NCI-H2196 treated with DMSO at 0.1 percent for 48 hours (cell line): Measurements from ENCODE around the gene SSRP1.

Source experiments
- DNase-seq: peaks from one replicate; lab custom pipeline; 2025; ENCODE audit not compliant: unreplicated experiment; lab: John Stamatoyannopoulos, UW

Gene SSRP1

GRCh38 chr11:57359896-57360690, 24.4 kb upstream of the SSRP1 start:
- DNase-seq: no peak

GRCh38 chr11:57359396-57359795, 23.7 kb upstream of the SSRP1 start:
- no peak for DNase-seq

DNA sequence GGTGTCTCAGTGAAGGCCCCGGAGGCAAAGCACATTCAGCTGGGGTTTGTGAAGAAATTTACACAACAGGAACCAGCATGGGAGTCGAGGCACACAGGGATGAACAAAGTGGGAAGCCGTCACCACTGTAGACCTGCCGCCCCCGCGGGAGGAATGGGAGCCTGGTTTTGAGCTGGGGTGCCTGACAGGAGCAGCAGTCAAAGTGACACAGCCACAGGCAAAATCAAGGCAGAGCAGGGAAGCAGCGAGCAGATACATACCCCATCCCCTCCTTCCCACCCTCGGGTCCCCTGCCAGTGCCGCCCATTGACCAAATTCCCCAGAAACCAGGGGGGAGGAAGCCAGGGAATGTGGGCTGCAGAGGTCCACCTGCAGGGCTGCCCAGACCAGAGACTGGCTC, 23.3 kb upstream of the SSRP1 start:
- DNase-seq: no peak

GRCh38 chr11:57358543-57358961, 22.9 kb upstream of the SSRP1 start:
- no peak for DNase-seq

DNA sequence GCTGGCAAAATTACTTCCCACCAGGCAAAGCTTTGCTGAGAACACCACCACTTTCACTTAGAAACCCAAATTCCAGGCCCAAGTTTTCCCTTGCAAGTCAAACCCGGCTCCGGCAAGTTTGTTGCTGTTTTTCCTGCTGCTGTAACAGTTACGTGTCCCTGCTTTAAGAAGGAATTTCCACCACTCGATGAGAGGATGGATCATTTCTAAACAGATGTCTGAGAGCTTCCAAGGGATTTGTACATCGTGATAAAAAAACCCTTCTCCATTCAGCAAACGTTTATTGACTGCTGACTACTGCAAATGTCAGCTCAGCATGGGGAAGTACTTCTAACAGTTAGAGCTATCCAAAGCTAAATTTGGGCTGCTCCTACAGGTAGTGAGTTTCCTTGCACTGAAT, 22.2 kb upstream of the SSRP1 start:
- no peak for DNase-seq

DNA sequence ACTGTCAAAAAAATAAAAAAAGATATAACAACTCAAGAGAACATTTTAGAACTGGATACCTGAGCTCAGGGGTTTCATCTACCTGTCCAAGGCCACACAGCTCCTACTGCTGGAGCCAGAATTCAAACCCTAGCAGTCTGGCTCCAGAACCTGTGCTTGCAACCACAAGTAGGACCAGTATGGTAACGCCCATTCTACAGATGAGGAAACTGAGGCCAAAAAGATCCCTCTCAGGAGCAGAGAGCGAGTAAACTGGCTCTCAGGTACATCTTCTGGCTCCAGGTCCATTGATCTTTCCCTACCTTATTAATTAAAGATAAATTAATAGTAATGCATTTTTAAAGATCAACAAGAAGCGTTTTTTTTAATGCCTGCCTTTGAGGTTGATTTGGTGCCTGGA, 21.6 kb upstream of the SSRP1 start:
- DNase-seq: no peak

DNA sequence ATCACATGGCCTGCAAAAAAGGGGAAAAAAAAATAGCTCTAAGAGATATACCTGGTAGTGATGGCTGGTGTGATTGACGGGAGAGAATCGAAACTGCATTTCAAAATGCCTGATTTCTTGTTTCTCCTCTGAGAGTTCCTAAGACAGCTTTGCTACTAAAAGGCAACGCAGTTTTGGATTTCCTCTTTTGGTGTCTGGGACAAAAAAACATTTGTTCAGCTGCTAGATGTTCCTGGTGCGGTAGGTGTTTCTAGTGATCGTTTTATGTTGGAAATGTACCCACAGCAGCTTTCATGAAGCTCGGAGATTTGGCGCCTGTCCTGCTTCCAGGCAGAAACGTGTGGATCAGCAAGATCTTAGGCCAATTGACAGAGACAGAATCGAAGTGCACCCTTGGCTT, 20.6 kb upstream of the SSRP1 start:
- DNase-seq: no peak

GRCh38 chr11:57354699-57355098, 19.0 kb upstream of the SSRP1 start:
- DNase-seq: no peak

DNA sequence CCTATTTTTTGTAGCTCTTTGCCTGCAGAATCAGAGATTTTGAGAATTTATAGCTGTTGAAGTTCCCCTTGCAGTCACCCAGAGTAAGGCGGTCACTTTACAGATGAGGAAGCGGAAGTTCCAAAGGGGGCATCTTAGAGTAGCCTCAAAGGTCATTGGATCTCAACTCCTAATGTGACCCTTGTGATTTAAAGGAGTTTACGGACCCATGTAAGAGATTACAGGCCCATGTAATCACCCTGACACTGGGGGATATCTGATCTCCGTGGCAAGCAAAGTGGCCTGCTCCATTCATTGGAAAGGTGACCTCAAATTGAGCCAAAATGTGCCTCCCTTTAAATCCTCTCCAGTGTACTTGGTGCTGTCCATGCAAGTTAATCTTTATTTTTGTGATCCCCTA, 18.2 kb upstream of the SSRP1 start:
- DNase-seq: no peak

GRCh38 chr11:57353446-57353845, 17.8 kb upstream of the SSRP1 start:
- DNase-seq: no peak

DNA sequence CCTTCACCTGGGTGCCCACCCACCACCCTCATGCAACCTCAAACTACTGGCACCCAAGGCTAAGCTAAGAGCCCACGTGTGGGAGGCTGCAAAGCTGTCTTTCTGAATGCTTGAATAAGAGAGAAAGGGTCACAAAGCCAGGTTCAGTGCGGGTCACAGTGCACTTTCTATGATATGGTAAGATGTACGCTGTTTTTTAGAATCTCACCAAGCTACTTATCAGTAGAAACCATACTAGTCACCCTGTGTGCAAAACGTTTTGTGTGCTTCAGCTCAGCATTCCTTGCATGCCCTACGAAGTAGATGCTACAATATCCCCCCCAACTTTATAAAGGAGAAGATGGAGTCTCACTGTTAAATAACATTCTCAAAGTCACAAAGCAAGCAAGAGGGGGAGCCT, 17.3 kb upstream of the SSRP1 start:
- DNase-seq: no peak

DNA sequence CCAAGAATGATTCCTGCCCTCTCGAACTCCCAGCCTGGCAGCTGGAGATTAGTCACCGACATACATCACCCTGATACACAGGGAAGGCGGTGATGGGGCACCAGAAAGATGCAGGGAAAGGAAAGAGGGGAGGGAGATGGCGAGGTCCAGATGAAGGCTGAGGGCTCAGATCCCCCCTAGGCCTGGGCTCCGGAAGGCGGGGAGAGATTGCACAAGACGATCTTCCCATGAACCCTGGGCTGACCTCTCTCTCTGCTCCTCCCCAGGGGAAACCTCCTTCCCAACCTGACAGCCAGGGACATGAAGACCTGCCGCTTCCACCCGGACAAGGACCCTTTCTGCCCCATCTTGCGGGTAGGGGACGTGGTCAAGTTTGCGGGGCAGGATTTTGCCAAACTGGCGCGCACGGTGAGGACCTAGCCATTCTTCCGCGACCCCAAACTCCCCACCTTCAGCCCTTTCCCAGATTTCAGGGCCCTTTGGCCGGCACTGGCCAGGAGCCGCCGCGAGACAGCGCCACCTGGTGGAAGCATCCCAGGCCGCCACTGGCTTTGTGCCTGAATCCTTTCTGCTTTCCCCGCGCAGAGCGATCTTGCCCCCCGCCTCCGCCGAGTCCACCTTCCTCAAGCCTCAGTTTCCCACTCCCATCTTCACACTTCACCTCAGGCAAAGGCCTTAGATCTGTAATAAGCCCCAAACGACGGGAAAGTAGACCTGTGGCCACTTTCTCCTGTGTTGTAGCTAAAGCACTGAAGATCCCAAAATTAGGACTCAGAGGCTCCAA, 14.0 kb upstream of the SSRP1 start:
- DNase-seq: no peak

DNA sequence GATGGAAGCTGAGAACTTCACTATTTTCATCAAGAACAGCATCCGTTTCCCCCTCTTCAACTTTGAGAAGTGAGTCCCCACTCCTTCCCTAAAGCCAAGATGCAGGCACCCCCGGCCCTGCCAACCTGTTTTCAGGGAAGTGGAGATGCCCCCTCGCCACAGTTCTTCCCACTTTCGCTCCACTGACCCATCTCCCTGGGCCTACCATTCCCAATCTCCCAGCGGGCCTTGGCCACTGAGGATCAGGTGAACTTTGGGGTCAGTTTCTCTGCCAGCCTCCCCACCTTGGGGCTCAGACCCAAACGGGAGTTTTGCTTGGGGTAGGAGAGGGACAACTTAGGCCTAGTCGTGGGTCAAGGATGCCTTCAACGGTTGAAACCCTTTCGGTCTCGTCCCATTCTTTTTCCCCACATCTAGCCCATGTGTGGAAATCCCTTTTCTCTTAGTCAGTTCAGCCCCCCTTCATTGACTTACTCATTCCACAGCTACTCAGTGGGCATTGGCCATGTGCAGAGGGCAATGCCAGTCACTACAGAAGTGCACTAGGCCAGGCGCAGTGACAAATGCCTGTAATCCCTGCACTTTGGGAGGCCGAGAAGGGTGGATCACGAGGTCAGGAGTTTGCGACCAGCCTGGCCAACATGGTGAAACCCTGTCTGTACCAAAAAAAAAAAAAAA, 13.1 kb upstream of the SSRP1 start:
- DNase-seq: no peak

DNA sequence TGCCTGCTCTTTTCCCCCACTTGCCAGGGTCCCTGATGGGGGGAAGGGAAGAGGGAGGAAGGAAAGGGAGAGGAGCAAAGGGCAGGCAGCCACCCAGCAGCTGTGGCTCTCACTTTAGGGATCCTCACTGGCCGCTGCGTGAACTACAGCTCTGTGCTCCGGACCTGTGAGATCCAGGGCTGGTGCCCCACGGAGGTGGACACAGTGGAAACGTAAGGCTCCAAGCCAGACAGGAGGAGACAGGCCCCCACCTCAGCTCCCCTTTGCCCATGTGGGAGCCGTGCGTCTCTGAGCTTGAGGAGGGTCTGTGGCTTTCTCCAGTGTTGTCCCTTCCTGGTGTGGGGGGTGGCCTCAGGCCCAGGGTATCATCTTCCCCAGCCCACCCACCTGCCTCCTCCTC, 12.4 kb upstream of the SSRP1 start:
- no peak for DNase-seq

- no peak for DNase-seq
Observed at GRCh38 chr11:57347336-57347735, 11.6 kb upstream of the SSRP1 start.

DNA sequence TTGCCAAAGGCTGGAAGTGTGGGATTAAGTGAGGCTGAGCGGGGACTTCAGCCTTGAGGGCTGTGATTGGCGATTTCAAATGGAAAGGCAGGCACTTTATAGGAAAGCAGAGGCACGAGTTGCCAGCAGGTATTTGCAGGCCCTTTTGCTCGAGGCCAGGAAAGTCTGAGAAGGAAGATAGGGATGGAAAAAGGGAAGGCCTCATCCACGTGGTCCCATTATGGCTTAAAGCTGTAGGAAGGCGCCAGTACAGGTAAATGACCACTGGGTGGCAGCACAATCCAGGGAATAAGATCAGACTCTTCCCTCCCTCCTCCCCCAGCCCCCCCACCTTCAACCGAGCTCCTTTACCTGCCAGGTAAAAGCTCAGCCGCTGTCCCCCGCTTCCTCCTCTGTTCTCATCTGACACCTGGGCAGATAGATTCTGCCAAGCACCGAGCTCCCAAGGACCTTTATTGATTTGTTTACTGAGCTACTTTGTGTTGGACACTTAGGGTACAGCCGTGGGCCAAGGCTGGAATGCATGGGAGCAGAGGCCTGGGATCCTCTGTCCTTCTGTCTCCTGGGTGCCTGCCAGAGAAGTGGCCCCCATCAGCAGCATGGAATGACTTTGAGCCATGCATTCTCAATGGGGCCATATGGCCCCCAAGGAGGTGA, 10.0 kb upstream of the SSRP1 start:
- peak; percentile 51 for DNase-seq

DNA sequence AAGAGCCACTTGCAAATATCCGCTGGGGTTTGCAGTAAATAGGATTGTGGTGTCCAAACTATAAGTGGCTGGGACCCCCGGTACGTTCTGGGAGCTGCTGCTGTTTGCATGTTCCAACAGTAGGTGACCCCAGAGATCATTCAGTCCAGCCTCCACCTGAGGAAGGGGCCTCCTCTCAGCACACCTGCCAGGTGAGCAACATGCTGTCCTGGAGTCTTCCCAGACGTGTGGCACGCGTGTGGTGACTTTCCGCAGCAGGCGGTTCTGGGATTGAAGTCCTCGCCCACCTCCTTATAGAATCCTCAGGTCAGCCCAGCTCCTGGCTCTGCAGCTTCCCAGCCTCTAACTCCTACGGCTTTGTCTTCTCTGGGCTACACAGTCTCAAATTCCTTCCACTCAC, 9.1 kb upstream of the SSRP1 start:
- DNase-seq: no peak

- no peak for DNase-seq
Observed at GRCh38 chr11:57343825-57344224, 8.1 kb upstream of the SSRP1 start.

GRCh38 chr11:57342702-57343101, 7.0 kb upstream of the SSRP1 start:
- DNase-seq: no peak

DNA sequence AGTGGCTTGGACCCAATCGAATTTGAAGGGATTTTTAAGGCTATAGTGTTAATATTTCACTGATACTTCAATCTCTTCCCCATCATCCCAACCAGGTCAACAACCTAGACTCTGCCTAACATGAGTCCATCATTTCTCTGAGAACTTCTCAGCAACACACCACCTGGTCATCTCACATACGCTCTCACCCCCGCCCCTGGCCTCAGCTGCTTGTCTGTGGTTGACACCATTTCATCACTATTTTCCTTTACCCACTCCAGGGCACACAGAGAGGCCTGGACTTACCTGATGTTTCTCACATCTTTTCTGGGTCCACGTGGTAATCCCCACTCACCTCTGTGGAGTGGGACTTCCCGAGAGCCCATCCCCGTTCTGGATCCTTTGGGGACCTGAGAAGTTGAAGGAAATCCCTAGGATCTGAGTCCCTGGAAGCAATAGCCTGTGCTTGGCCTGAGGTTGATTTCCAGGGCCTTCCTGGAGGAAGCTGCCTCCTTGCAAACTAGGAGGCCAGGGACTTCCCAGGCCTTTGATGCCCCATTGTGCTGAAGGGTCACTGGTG, 5.6 kb upstream of the SSRP1 start:
- DNase-seq: no peak

DNA sequence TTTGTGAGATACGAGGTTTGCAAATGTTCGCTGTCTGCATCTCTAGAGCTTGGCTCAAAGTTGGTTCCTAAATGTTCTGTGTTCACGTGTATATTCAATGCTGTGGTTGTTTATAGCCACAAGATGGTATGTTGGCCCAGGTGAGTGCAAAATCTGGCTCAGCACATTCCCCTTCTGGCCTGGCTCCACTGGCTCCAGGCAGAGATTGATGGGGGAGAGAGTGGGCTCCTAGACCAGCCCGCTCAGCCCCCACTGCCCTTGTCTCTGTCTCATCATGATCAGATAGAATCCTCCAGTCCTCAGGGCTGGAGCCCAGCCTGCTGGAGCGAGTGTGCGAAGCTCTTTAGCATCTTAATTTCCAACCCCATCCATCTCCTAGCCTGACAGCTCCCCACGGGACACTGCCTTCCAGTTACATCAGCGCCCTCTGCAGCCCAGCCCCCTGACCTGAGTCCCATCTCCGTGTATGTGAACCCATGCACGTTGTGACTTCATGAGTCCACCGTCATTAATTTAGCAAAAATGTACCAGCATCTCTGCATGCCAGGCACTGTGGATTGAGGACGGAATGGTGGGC, 4.4 kb upstream of the SSRP1 start:
- DNase-seq: no peak
